HL-60 (cell line): ENCODE results near the gene THRB.

ENCODE experiments used
- DNase-seq, 2 experiments: peaks; one replicate each; pipeline ENCODE4 v3.0.0-alpha.2; 2010 to 2020; ENCODE audit warnings: low read depth in 1 of 2, low spot score in 1 of 2
- H3K27ac ChIP-seq: fragments of 250-450 bp; sonication (Bioruptor Pico); replicated peaks from 2 replicates; pipeline ENCODE4 v1.5.1; 2020; ENCODE audit warnings: mild to moderate bottlenecking, moderate library complexity
- H3K27me3 ChIP-seq: fragments of 250-450 bp; sonication (Bioruptor Pico); 2 replicates; pipeline ENCODE4 v1.5.1; 2021; ENCODE audit warnings: mild to moderate bottlenecking, moderate library complexity; ENCODE audit not compliant: insufficient read depth, poor library complexity, severe bottlenecking
- H3K4me3 ChIP-seq: replicated peaks from 2 replicates; pipeline ENCODE4 v1.5.1; 2011; ENCODE audit warnings: mild to moderate bottlenecking, control low read depth, low read length; ENCODE audit not compliant: insufficient read depth
- CTCF ChIP-seq: IDR thresholded peaks from one replicate; pipeline ENCODE4 v1.5.1; 2011; ENCODE audit warnings: low read length, control low read depth, inconsistent platforms; ENCODE audit not compliant: insufficient read depth
- GABPA ChIP-seq: IDR thresholded peaks from 2 replicates; pipeline ENCODE4 v1.6.1; 2012; ENCODE audit warnings: low read depth
- POLR2AphosphoS5 ChIP-seq: IDR thresholded peaks from 2 replicates; pipeline ENCODE4 v1.6.1; 2012; ENCODE audit warnings: low read depth
- SPI1 ChIP-seq: IDR thresholded peaks from 2 replicates; pipeline ENCODE4 v1.6.1; 2012; ENCODE audit warnings: low read depth, mild to moderate bottlenecking, borderline replicate concordance
- TF ChIP-seq, protein P1 (sequence below): IDR thresholded peaks from 2 replicates; pipeline ENCODE4 v1.6.1; 2012; ENCODE audit warnings: low read depth; ENCODE audit not compliant: insufficient replicate concordance

Gene THRB

DNA sequence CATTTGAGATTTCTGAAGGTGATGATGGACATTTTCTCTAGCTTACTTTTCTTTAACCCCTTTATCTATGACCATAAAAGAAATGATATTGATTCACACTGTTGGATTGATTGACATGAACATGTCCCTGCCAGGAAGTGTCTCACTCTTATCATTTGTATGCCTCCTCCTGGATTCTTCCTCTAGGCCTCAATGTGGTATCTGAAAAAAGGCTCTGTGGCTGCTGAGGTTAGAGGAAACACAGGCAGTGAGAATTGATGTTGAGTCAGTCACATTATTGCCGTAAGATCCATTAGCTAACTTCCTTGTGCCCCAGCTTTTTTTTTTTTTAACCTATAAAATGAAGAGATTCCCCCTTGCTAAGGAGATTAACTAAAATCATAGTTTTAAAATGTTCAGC lies 8.0 kb upstream of the THRB start:
- TF ChIP-seq CTCF (no peak), SPI1 (no peak), GABPA (no peak), POLR2AphosphoS5 (no peak)
- TF ChIP-seq, protein P1, sequence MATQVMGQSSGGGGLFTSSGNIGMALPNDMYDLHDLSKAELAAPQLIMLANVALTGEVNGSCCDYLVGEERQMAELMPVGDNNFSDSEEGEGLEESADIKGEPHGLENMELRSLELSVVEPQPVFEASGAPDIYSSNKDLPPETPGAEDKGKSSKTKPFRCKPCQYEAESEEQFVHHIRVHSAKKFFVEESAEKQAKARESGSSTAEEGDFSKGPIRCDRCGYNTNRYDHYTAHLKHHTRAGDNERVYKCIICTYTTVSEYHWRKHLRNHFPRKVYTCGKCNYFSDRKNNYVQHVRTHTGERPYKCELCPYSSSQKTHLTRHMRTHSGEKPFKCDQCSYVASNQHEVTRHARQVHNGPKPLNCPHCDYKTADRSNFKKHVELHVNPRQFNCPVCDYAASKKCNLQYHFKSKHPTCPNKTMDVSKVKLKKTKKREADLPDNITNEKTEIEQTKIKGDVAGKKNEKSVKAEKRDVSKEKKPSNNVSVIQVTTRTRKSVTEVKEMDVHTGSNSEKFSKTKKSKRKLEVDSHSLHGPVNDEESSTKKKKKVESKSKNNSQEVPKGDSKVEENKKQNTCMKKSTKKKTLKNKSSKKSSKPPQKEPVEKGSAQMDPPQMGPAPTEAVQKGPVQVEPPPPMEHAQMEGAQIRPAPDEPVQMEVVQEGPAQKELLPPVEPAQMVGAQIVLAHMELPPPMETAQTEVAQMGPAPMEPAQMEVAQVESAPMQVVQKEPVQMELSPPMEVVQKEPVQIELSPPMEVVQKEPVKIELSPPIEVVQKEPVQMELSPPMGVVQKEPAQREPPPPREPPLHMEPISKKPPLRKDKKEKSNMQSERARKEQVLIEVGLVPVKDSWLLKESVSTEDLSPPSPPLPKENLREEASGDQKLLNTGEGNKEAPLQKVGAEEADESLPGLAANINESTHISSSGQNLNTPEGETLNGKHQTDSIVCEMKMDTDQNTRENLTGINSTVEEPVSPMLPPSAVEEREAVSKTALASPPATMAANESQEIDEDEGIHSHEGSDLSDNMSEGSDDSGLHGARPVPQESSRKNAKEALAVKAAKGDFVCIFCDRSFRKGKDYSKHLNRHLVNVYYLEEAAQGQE: no peak
- DNase-seq: no peak
- peaks cover 6% of the 10 kb centered on the region for H3K27me3 ChIP-seq
- H3K27ac ChIP-seq: no peak overlapping the region
- H3K4me3 ChIP-seq: no peak overlapping the region

DNA sequence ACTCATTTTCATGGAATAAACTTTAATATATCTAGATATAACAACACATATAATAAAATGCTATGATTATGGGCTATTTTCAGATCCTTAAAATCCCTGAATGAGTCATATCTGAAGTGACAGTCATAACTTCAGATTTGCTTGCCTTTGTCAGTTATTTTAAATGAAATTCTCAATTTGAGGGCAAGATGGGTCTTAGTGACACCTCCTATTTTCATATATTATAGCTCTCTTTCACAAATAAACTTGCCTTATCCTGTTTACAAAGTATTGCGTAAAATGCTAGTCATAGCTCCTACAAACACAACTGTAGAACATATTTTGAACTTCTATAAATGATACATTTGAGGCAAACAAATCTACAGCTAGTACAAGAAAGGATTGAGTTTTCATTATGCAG lies 6.2 kb upstream of the THRB start:
- DNase-seq: no peak
- TF ChIP-seq CTCF (no peak), GABPA (no peak), POLR2AphosphoS5 (no peak), SPI1 (no peak)
- TF ChIP-seq, protein P1: no peak
- no peak overlapping the region for H3K27ac ChIP-seq
- peaks cover 12% of the 10 kb centered on the region for H3K27me3 ChIP-seq
- H3K4me3 ChIP-seq: no peak overlapping the region

DNA sequence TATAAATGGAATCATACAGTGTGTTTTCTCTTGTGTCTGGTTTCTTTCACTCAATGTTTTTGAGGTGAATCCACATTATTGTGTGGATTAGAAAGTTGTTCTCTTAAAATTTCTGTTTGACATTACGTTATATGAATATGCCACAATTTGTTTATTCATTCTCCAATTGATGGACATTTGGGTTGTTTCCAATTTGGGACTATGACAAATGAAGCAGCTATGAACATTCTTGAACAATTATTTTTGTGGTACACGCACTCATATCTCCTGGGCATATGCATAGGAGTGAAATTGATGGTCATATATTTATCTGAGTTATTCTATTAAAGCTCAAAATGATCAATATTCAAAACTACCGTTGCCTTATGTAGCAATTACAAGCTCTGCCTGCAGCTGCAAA lies 5.3 kb upstream of the THRB start:
- Histone ChIP-seq H3K4me3 (no peak overlapping the region), H3K27me3 (peaks cover 18% of the 10 kb centered on the region), H3K27ac (no peak overlapping the region)
- no peak for DNase-seq
- TF ChIP-seq GABPA (no peak), POLR2AphosphoS5 (no peak), SPI1 (no peak), CTCF (no peak)
- TF ChIP-seq, protein P1: no peak
